Astrocyte (in vitro differentiated cells and primary cell): ENCODE data around the gene RPL21. TPM values are rescaled to one million over a fixed set of nuclear protein-coding genes. Genes with fewer than 3 reads are reported as not detected.

Experiments used
- DNase-seq: peaks from one replicate; pipeline ENCODE4 v3.0.0-alpha.2; 2010; ENCODE audit warnings: low read depth
- FAIRE-seq: peaks from 2 replicates; lab custom pipeline; 2011; peaks lifted over from hg19 to GRCh38; lab: Jason Lieb, UNC
- H2AFZ ChIP-seq: 2 replicates; pipeline ENCODE4 v1.6.0; 2012; ENCODE audit warnings: low read depth, low read length, inconsistent platforms
- H3K27ac ChIP-seq: 2 replicates; pipeline ENCODE4 v1.5.1; 2011; ENCODE audit warnings: low read depth, low read length, inconsistent platforms
- H3K27me3 ChIP-seq: 2 replicates; pipeline ENCODE4 v1.6.0; 2011; ENCODE audit warnings: low read length, inconsistent platforms; ENCODE audit not compliant: insufficient read depth
- H3K36me3 ChIP-seq: 2 replicates; pipeline ENCODE4 v1.5.1; 2011; ENCODE audit warnings: low read length, inconsistent platforms; ENCODE audit not compliant: insufficient read depth
- H3K4me1 ChIP-seq: 2 replicates; pipeline ENCODE4 v1.5.1; 2011; ENCODE audit warnings: low read length, inconsistent platforms; ENCODE audit not compliant: insufficient read depth
- H3K4me2 ChIP-seq: 2 replicates; pipeline ENCODE4 v1.6.0; 2012; ENCODE audit warnings: low read length, inconsistent platforms
- H3K4me3 ChIP-seq: 2 replicates; pipeline ENCODE4 v1.5.1; 2011; ENCODE audit warnings: low read depth, mild to moderate bottlenecking, low read length, inconsistent platforms; ENCODE audit not compliant: insufficient read depth
- H3K79me2 ChIP-seq: 2 replicates; pipeline ENCODE4 v1.6.0; 2012; ENCODE audit warnings: mild to moderate bottlenecking, low read length, inconsistent platforms; ENCODE audit not compliant: insufficient read depth
- H3K9ac ChIP-seq: 2 replicates; pipeline ENCODE4 v1.6.0; 2012; ENCODE audit warnings: mild to moderate bottlenecking, low read length, inconsistent platforms
- H3K9me3 ChIP-seq: 2 replicates; pipeline ENCODE4 v1.5.1; 2012; ENCODE audit warnings: low read depth, mild to moderate bottlenecking, low read length, inconsistent platforms; ENCODE audit not compliant: insufficient read depth
- H4K20me1 ChIP-seq: 2 replicates; pipeline ENCODE4 v1.6.0; 2012; ENCODE audit warnings: low read length, inconsistent platforms; ENCODE audit not compliant: insufficient read depth
- H3K27ac Mint-ChIP-seq: one replicate; pipeline ENCODE4 v1.8.0; 2021; ENCODE audit warnings: mild to moderate bottlenecking, mixed read lengths; ENCODE audit not compliant: unreplicated experiment
- H3K27me3 Mint-ChIP-seq: one replicate; pipeline ENCODE4 v1.8.0; 2021; ENCODE audit warnings: low read depth, mixed read lengths; ENCODE audit not compliant: unreplicated experiment
- H3K36me3 Mint-ChIP-seq: one replicate; pipeline ENCODE4 v1.8.0; 2021; ENCODE audit warnings: low read depth, mixed read lengths; ENCODE audit not compliant: unreplicated experiment
- H3K4me1 Mint-ChIP-seq: one replicate; pipeline ENCODE4 v1.8.0; 2021; ENCODE audit warnings: low read depth, mixed read lengths; ENCODE audit not compliant: unreplicated experiment
- H3K4me3 Mint-ChIP-seq: one replicate; pipeline ENCODE4 v1.8.0; 2021; ENCODE audit warnings: mild to moderate bottlenecking, moderate library complexity, mixed read lengths; ENCODE audit not compliant: unreplicated experiment
- H3K9me3 Mint-ChIP-seq: one replicate; pipeline ENCODE4 v1.8.0; 2021; ENCODE audit warnings: mild to moderate bottlenecking, mixed read lengths; ENCODE audit not compliant: unreplicated experiment
- EZH2 ChIP-seq: IDR thresholded peaks from 2 replicates; pipeline ENCODE4 v1.6.1; 2012; ENCODE audit warnings: mild to moderate bottlenecking, low read length, inconsistent platforms; ENCODE audit not compliant: insufficient read depth
- total RNA-seq: library from RNA; stranded (reverse); gene quantifications from 2 replicates; pipeline ENCODE4 v1.2.1, GENCODE V29; 2021
- TF ChIP-seq, protein P1 (sequence below): IDR thresholded peaks from 2 replicates; pipeline ENCODE4 v1.5.1; 2011; ENCODE audit warnings: low read depth, mild to moderate bottlenecking, inconsistent platforms, low read length, moderate library complexity; ENCODE audit not compliant: insufficient read depth

RPL21 gene
- total RNA-seq, 1 donor from 2014 or later: 728 TPM

GRCh38 chr13:27279506-27279905 lies 28.1 kb downstream of the RPL21 start:
- no peaks in the 10 kb centered on the region for H3K79me2 ChIP-seq
- Mint-ChIP-seq H3K4me1 (no peaks in the 10 kb centered on the region), H3K9me3 (no peaks in the 10 kb centered on the region), H3K36me3 (no peaks in the 10 kb centered on the region), H3K4me3 (no peak overlapping the region), H3K27me3 (peaks cover 15% of the 10 kb centered on the region), H3K27ac (no peak overlapping the region)
- H4K20me1 ChIP-seq: no peaks in the 10 kb centered on the region
- no peaks in the 10 kb centered on the region for H3K4me1 ChIP-seq
- H3K9me3 ChIP-seq: no peaks in the 10 kb centered on the region
- H3K9ac ChIP-seq: no peak overlapping the region
- H3K4me3 ChIP-seq: no peak overlapping the region
- FAIRE-seq: no peak
- H3K27ac ChIP-seq: no peak overlapping the region
- H3K27me3 ChIP-seq: no peaks in the 10 kb centered on the region
- H2AFZ ChIP-seq: no peak overlapping the region
- no peak for DNase-seq
- TF ChIP-seq EZH2: no peak
- TF ChIP-seq, protein P1, sequence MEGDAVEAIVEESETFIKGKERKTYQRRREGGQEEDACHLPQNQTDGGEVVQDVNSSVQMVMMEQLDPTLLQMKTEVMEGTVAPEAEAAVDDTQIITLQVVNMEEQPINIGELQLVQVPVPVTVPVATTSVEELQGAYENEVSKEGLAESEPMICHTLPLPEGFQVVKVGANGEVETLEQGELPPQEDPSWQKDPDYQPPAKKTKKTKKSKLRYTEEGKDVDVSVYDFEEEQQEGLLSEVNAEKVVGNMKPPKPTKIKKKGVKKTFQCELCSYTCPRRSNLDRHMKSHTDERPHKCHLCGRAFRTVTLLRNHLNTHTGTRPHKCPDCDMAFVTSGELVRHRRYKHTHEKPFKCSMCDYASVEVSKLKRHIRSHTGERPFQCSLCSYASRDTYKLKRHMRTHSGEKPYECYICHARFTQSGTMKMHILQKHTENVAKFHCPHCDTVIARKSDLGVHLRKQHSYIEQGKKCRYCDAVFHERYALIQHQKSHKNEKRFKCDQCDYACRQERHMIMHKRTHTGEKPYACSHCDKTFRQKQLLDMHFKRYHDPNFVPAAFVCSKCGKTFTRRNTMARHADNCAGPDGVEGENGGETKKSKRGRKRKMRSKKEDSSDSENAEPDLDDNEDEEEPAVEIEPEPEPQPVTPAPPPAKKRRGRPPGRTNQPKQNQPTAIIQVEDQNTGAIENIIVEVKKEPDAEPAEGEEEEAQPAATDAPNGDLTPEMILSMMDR: no peak
- H3K36me3 ChIP-seq: no peaks in the 10 kb centered on the region
- no peak overlapping the region for H3K4me2 ChIP-seq

DNA sequence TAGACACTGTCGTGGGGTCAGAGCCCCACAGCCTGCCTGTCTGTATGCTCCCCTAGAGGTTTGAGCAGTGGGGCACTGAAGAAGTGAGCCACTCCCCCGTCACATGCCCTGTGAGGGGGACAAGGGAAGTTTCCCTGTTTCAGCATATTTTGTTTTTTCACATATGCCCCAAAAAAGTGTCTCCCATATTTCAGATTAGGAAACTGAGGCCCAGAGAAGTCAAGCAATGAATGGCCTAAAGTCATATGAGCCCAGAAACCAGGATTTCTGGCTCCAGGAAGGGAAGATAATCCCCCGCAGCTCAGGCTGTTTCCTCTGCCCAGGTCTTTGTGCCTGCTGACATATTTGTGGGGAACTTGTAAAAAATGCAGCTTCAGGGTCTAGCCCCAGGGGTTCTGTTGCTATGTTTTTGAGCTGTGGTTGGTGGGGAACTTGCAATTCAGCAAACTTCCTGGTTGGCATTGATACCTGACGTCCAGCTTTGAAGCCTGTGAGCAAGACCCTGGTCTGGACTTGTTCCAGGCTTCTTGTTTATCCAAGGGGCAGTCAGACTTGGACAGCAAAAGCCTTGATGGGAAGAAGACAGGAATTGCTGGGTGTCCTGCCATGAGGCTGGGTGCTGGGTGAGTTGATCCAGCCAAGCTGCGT lies 28.8 kb downstream of the RPL21 start:
- H3K4me3 ChIP-seq: no peak overlapping the region
- H4K20me1 ChIP-seq: no peaks in the 10 kb centered on the region
- DNase-seq (no peak), FAIRE-seq (no peak)
- H2AFZ ChIP-seq: no peak overlapping the region
- no peak overlapping the region for H3K4me2 ChIP-seq
- no peaks in the 10 kb centered on the region for H3K27me3 ChIP-seq
- Mint-ChIP-seq H3K4me3 (no peak overlapping the region), H3K4me1 (no peaks in the 10 kb centered on the region), H3K27ac (no peak overlapping the region), H3K9me3 (no peaks in the 10 kb centered on the region), H3K36me3 (no peaks in the 10 kb centered on the region), H3K27me3 (peaks cover 10% of the 10 kb centered on the region)
- H3K79me2 ChIP-seq: no peaks in the 10 kb centered on the region
- no peak for TF ChIP-seq EZH2
- TF ChIP-seq, protein P1: no peak
- H3K9ac ChIP-seq: no peak overlapping the region
- no peaks in the 10 kb centered on the region for H3K9me3 ChIP-seq
- H3K36me3 ChIP-seq: no peaks in the 10 kb centered on the region
- H3K27ac ChIP-seq: no peak overlapping the region
- no peaks in the 10 kb centered on the region for H3K4me1 ChIP-seq

DNA sequence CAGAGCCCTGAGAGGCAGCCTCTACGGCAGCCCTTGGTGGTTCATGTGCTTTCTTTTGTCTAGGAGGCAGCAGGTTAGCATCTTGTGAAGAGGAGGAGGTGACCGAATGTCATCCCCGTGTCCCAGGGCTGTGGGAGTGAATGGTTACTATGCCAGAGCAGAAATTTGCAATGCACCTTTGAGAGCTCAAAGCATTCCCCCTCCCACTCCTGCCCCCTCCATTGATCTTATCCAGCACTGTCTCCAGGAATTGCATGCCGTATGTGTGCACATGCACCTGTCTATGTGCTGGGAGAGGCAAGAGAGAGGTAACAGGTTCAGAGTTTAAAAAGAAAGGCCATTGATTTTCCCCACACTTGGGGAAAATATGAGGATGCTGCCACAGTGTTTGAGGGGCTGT lies 29.5 kb downstream of the RPL21 start:
- H3K79me2 ChIP-seq: no peaks in the 10 kb centered on the region
- no peak for FAIRE-seq

More for the DNA sequence above, 29.5 kb downstream of the RPL21 start:
- H4K20me1 ChIP-seq: no peaks in the 10 kb centered on the region
- no peaks in the 10 kb centered on the region for H3K27me3 ChIP-seq
- DNase-seq: no peak
- Mint-ChIP-seq H3K9me3 (no peaks in the 10 kb centered on the region), H3K27ac (no peak overlapping the region), H3K4me3 (no peak overlapping the region), H3K36me3 (no peaks in the 10 kb centered on the region), H3K27me3 (peaks cover 5% of the 10 kb centered on the region), H3K4me1 (no peaks in the 10 kb centered on the region)
- no peak overlapping the region for H3K4me2 ChIP-seq
- H3K4me1 ChIP-seq: no peaks in the 10 kb centered on the region
- H3K9ac ChIP-seq: no peak overlapping the region
- H3K9me3 ChIP-seq: no peaks in the 10 kb centered on the region
- H3K27ac ChIP-seq: no peak overlapping the region
- no peak overlapping the region for H3K4me3 ChIP-seq
- no peak overlapping the region for H2AFZ ChIP-seq
- TF ChIP-seq EZH2: no peak
- TF ChIP-seq, protein P1: no peak
- H3K36me3 ChIP-seq: no peaks in the 10 kb centered on the region
